Gastroesophageal sphincter (tissue), 3 donors: Measurements from ENCODE around the gene PSMD1.

Experiments used
- CTCF ChIP-seq, 4 experiments: fragments of 200-600 bp in 2 of 4; fragments of 450-650 bp in 2 of 4; sonication (generic) in 1 of 4; IDR thresholded peaks; one replicate each; pipeline ENCODE4 v1.5.1; 2017 to 2019; ENCODE audit warnings: antibody characterized with exemption in 4 of 4, mild to moderate bottlenecking in 2 of 4, moderate library complexity in 2 of 4
- POLR2AphosphoS5 ChIP-seq: sonication (generic); formaldehyde crosslinking; IDR thresholded peaks from one replicate; pipeline ENCODE4 v1.6.1; 2017; ENCODE audit warnings: antibody characterized with exemption

- TF ChIP-seq CTCF (IDR thresholded peaks at IDR 0.05) (no peak), POLR2AphosphoS5 (no peak)
Observed at GRCh38 chr2:231139796-231140195, 83.1 kb downstream of the PSMD1 start.
